Measurements from ENCODE around the gene COG8. TPM values are rescaled to one million over a fixed set of nuclear protein-coding genes. Genes with fewer than 3 reads are reported as not detected.

Gene COG8
- total and polyA plus RNA-seq, 2 donors (not counting 3 experiments of a cell fraction or from before 2014, with no cell fraction given) = 29.0 to 31.6 TPM

GRCh38 chr16:69338557-69339288 lies 641 bp downstream of the COG8 start:
- DNase-seq (ENCODE audit: low read depth, low spot score) = no peak
- dilution Hi-C loops (cut with MboI; ENCODE audit: extremely low pct_ligation_motif_present, low sequenced_read_pairs) = no loop called here
- Histone ChIP-seq H3K4me3 (replicated peaks in 1 of 3; ENCODE audit: insufficient read depth in 1 of 3, low read depth in 1 of 3, low read length in 3 of 3) (peak overlapping the region; percentile 55 to 81 (median 75)), H3K9me1 (replicated peaks; ENCODE audit: control insufficient read depth, extremely low read depth, insufficient read depth, low read length) (no peaks in the 10 kb centered on the region), H3K4me2 (ENCODE audit: insufficient read depth, low read length) (peak overlapping the region; percentile 68), H3K4me1 (ENCODE audit: control insufficient read depth, extremely low read depth, insufficient read depth, low read length) (peaks cover 16% of the 10 kb centered on the region), H3K27me3 (ENCODE audit: control insufficient read depth in 2 of 2, insufficient read depth in 2 of 2, low read length in 2 of 2) (no peaks in the 10 kb centered on the region), H4K20me1 (replicated peaks; ENCODE audit: control insufficient read depth, extremely low read depth, insufficient read depth, low read length) (no peaks in the 10 kb centered on the region), H3K9ac (replicated peaks; ENCODE audit: extremely low read depth, insufficient read depth, low read length) (peak overlapping the region; percentile 90), H3K9me3 (replicated peaks; ENCODE audit: control insufficient read depth, insufficient read depth, low read length) (no peaks in the 10 kb centered on the region), H3K27ac (ENCODE audit: insufficient read depth, low read depth, low read length) (peak overlapping the region; percentile 86), H3K79me2 (ENCODE audit: control insufficient read depth, insufficient read depth, low read length) (peaks cover 29% of the 10 kb centered on the region), H2AFZ (ENCODE audit: low read depth, low read length) (peak overlapping the region; percentile 82), H3K36me3 (ENCODE audit: control insufficient read depth in 2 of 2, extremely low read depth in 1 of 2, insufficient read depth in 2 of 2, low read length in 2 of 2) (peaks cover 17 to 25% of the 10 kb centered on the region in 2 experiments)
- TF ChIP-seq MAX (IDR thresholded peaks at IDR 0.05; ENCODE audit: insufficient read depth, insufficient read length) (no peak), FOS (IDR thresholded peaks at IDR 0.05; ENCODE audit: borderline replicate concordance, insufficient read depth, low read length) (no peak), GATA2 (IDR thresholded peaks at IDR 0.05; ENCODE audit: insufficient read depth, insufficient read length, low read depth, low read length) (no peak), POLR2A (IDR thresholded peaks at IDR 0.05; ENCODE audit: low read depth, low read length) (no peak), CTCF (IDR thresholded peaks at IDR 0.05; ENCODE audit: extremely low read depth in 1 of 2, insufficient read depth in 1 of 2, low read depth in 1 of 2, low read length in 2 of 2) (no peak)
- FAIRE-seq = no peak
- TSS peak; percentile 73 for BruUV-seq (replicated peaks)
- ChIA-PET CTCF (interaction anchor here (1.2 kb wide), 1 partner anchor 10 kb away, joined by 5 read pairs; no protein-coding TSS in a partner anchor), POLR2A (interaction anchor here (1.3 kb wide), 1 partner anchor 8 kb away, joined by 3 read pairs; the partner anchor contains the start of gene PDF)
- intact Hi-C loops (cut with micrococcal nuclease) = loop anchor here (1.0 kb wide), 3 partner anchors 8 to 47 kb away; partner anchors contain the start of genes PDF and VPS4A

Data from endothelial cell of umbilical vein (primary cell).